WTC11 (cell line): ENCODE data around the gene L3HYPDH. TPM values are rescaled to one million over a fixed set of nuclear protein-coding genes. Genes with fewer than 3 reads are reported as not detected.

Source experiments
- ATAC-seq: fragments of 200-7000 bp; cut with Tn5 transposase; 2 replicates; pipeline ENCODE4 v1.10.0; 2021; ENCODE audit warnings: mild to moderate bottlenecking, moderate library complexity
- CTCF ChIA-PET: fragments of 300-600 bp; sonication (Branson Sonifier 250); formaldehyde crosslinking; loops from one replicate; lab custom pipeline; 2021; ENCODE audit warnings: antibody characterized with exemption; lab: Charles Lee
- POLR2A ChIA-PET: fragments of 350-600 bp; sonication (Branson Sonifier 250); formaldehyde crosslinking; loops from one replicate; lab custom pipeline; 2021; ENCODE audit warnings: antibody characterized with exemption; lab: Charles Lee
- DNase-seq: peaks from one replicate; pipeline ENCODE4 v3.0.0; 2021; ENCODE audit warnings: low spot score
- H3K27ac Mint-ChIP-seq: 2 replicates; pipeline ENCODE4 v1.8.0; 2021; ENCODE audit warnings: mixed read lengths
- H3K27me3 Mint-ChIP-seq: 2 replicates; pipeline ENCODE4 v1.8.0; 2021; ENCODE audit warnings: low read depth, mild to moderate bottlenecking, moderate library complexity, mixed read lengths
- H3K36me3 Mint-ChIP-seq: 2 replicates; pipeline ENCODE4 v1.8.0; 2021; ENCODE audit warnings: mixed read lengths
- H3K4me1 Mint-ChIP-seq: 2 replicates; pipeline ENCODE4 v1.8.0; 2022; ENCODE audit warnings: mixed read lengths
- H3K4me3 Mint-ChIP-seq: 2 replicates; pipeline ENCODE4 v1.8.0; 2021; ENCODE audit warnings: mild to moderate bottlenecking, moderate library complexity, mixed read lengths
- H3K9me3 Mint-ChIP-seq: 2 replicates; pipeline ENCODE4 v1.8.0; 2021; ENCODE audit warnings: mixed read lengths
- ARID4B ChIP-seq: sonication (generic); formaldehyde crosslinking; IDR thresholded peaks from 2 replicates; pipeline ENCODE4 v1.8.0; 2023; ENCODE audit warnings: missing genetic modification reagents, mild to moderate bottlenecking, borderline replicate concordance
- CBFB ChIP-seq: sonication (generic); formaldehyde crosslinking; IDR thresholded peaks from 2 replicates; pipeline ENCODE4 v1.8.1; 2022; ENCODE audit warnings: mild to moderate bottlenecking, low read depth, missing genetic modification reagents
- CDX4 ChIP-seq: fragments of 250-450 bp; sonication (Bioruptor Pico); IDR thresholded peaks from 2 replicates; pipeline ENCODE4 v1.9.0; 2021; ENCODE audit warnings: moderate library complexity, mild to moderate bottlenecking, inconsistent platforms, borderline replicate concordance
- CREB1 ChIP-seq: sonication (generic); formaldehyde crosslinking; IDR thresholded peaks from 2 replicates; pipeline ENCODE4 v1.8.0; 2023; ENCODE audit warnings: mild to moderate bottlenecking, missing genetic modification reagents
- CREM ChIP-seq: sonication (generic); formaldehyde crosslinking; IDR thresholded peaks from 2 replicates; pipeline ENCODE4 v1.8.1; 2022; ENCODE audit warnings: mild to moderate bottlenecking, missing genetic modification reagents, moderate library complexity
- ELF4 ChIP-seq: sonication (generic); formaldehyde crosslinking; IDR thresholded peaks from 2 replicates; pipeline ENCODE4 v1.8.1; 2022; ENCODE audit warnings: low read depth, mild to moderate bottlenecking, moderate library complexity, missing genetic modification reagents
- ETV6 ChIP-seq: sonication (generic); formaldehyde crosslinking; IDR thresholded peaks from 2 replicates; pipeline ENCODE4 v1.8.1; 2022; ENCODE audit warnings: mild to moderate bottlenecking, missing genetic modification reagents
- GTF2I ChIP-seq: fragments of 250-450 bp; sonication (Bioruptor Pico); conservative IDR thresholded peaks from 2 replicates; pipeline ENCODE4 v1.4.0; 2021; ENCODE audit warnings: mild to moderate bottlenecking
- HMGA2 ChIP-seq: fragments of 250-450 bp; sonication (Bioruptor Pico); IDR thresholded peaks from 2 replicates; pipeline ENCODE4 v1.4.0; 2021; ENCODE audit warnings: mild to moderate bottlenecking, moderate library complexity
- JAZF1 ChIP-seq: fragments of 250-450 bp; sonication (Bioruptor Pico); IDR thresholded peaks from 2 replicates; pipeline ENCODE4 v1.9.0; 2021; ENCODE audit warnings: moderate library complexity, mild to moderate bottlenecking, inconsistent platforms
- MLX ChIP-seq: sonication (generic); formaldehyde crosslinking; IDR thresholded peaks from 2 replicates; pipeline ENCODE4 v1.8.1; 2023; ENCODE audit warnings: mild to moderate bottlenecking, missing genetic modification reagents, moderate library complexity
- NR3C1 ChIP-seq: sonication (generic); formaldehyde crosslinking; conservative IDR thresholded peaks from 2 replicates; pipeline ENCODE4 v1.8.1; 2023; ENCODE audit warnings: low read depth, mild to moderate bottlenecking, missing genetic modification reagents
- PREB ChIP-seq: sonication (generic); formaldehyde crosslinking; IDR thresholded peaks from 2 replicates; pipeline ENCODE4 v1.8.1; 2022; ENCODE audit warnings: mild to moderate bottlenecking, missing genetic modification reagents, moderate library complexity, borderline replicate concordance
- PRRX2 ChIP-seq: fragments of 250-450 bp; sonication (Bioruptor Pico); IDR thresholded peaks from 2 replicates; pipeline ENCODE4 v1.8.0; 2021; ENCODE audit warnings: mild to moderate bottlenecking
- RELA ChIP-seq: sonication (generic); formaldehyde crosslinking; IDR thresholded peaks from 2 replicates; pipeline ENCODE4 v1.8.1; 2022; ENCODE audit warnings: missing genetic modification reagents, mild to moderate bottlenecking, borderline replicate concordance
- SMAD3 ChIP-seq: sonication (generic); formaldehyde crosslinking; IDR thresholded peaks from 2 replicates; pipeline ENCODE4 v1.8.0; 2022; ENCODE audit warnings: missing genetic modification reagents, mild to moderate bottlenecking, borderline replicate concordance
- SP1 ChIP-seq: sonication (generic); formaldehyde crosslinking; conservative IDR thresholded peaks from 2 replicates; pipeline ENCODE4 v1.8.1; 2022; ENCODE audit warnings: missing genetic modification reagents
- TCF7 ChIP-seq: sonication (generic); formaldehyde crosslinking; IDR thresholded peaks from 2 replicates; pipeline ENCODE4 v1.8.0; 2022; ENCODE audit warnings: mild to moderate bottlenecking, low read depth, missing genetic modification reagents, moderate library complexity
- TEAD1 ChIP-seq: sonication (generic); formaldehyde crosslinking; IDR thresholded peaks from 2 replicates; pipeline ENCODE4 v1.8.0; 2022; ENCODE audit warnings: mild to moderate bottlenecking, missing genetic modification reagents
- ZSCAN18 ChIP-seq: fragments of 250-450 bp; sonication (Bioruptor Pico); IDR thresholded peaks from 2 replicates; pipeline ENCODE4 v2.1.2; 2022; ENCODE audit warnings: mild to moderate bottlenecking, moderate library complexity
- total RNA-seq: library from RNA; stranded (reverse); gene quantifications from 3 replicates; pipeline ENCODE4 v1.2.3, GENCODE V29; 2021
- TF ChIP-seq, protein P1 (sequence below): sonication (generic); formaldehyde crosslinking; IDR thresholded peaks from 2 replicates; pipeline ENCODE4 v1.8.1; 2023; ENCODE audit warnings: mild to moderate bottlenecking, missing genetic modification reagents
- TF ChIP-seq, protein P2 (sequence below): fragments of 250-450 bp; sonication (Bioruptor Pico); conservative IDR thresholded peaks from 2 replicates; pipeline ENCODE4 v1.9.0; 2021; ENCODE audit warnings: mild to moderate bottlenecking

The L3HYPDH gene
- total RNA-seq, 1 experiment from 2014 or later: 17.5 TPM

DNA sequence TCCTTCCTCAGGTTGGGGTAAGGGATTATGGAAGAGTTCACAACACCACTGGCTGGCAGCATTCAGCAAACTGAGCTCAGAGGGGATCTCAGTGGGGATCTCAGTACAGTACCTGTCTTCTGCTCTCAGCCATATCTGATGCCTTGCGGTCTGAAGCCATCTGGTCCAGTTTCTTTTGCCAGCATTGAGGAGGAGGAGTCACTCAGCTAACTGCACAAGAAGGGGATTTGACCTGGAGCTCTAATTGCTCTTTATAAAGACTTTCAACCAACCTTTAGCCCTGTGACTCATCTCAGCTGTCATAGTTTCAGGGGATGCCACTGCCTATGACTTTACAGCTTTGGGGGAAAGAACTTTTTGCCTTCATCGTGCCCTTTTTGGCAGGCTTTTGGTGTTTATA lies 45.0 kb upstream of the L3HYPDH start:
- ATAC-seq: no peak
- H3K4me3 Mint-ChIP-seq: no peak overlapping the region
- no peaks in the 10 kb centered on the region for H3K4me1 Mint-ChIP-seq
- no peak for TF ChIP-seq ZSCAN18 (CRISPR knock-in tag)
- TF ChIP-seq TEAD1 (CRISPR knock-in tag): no peak
- TF ChIP-seq CREB1 (CRISPR knock-in tag): no peak
- TF ChIP-seq NR3C1 (CRISPR knock-in tag): no peak
- no peak for TF ChIP-seq SP1 (CRISPR knock-in tag)
- no peak for TF ChIP-seq PRRX2 (CRISPR knock-in tag)
- TF ChIP-seq, protein P1, sequence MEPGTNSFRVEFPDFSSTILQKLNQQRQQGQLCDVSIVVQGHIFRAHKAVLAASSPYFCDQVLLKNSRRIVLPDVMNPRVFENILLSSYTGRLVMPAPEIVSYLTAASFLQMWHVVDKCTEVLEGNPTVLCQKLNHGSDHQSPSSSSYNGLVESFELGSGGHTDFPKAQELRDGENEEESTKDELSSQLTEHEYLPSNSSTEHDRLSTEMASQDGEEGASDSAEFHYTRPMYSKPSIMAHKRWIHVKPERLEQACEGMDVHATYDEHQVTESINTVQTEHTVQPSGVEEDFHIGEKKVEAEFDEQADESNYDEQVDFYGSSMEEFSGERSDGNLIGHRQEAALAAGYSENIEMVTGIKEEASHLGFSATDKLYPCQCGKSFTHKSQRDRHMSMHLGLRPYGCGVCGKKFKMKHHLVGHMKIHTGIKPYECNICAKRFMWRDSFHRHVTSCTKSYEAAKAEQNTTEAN: no peak
- TF ChIP-seq CREM (CRISPR knock-in tag): no peak
- no peak for TF ChIP-seq HMGA2 (CRISPR knock-in tag)
- no peak for TF ChIP-seq ARID4B (CRISPR knock-in tag)
- no peak for TF ChIP-seq SMAD3
- TF ChIP-seq JAZF1 (CRISPR knock-in tag): no peak
- TF ChIP-seq, all 79 proteins: peak for 0
- H3K27me3 Mint-ChIP-seq: no peaks in the 10 kb centered on the region
- H3K27ac Mint-ChIP-seq: no peak overlapping the region; the same call in 1 of the 2 replicates
- ChIA-PET CTCF (interaction anchor here (1.0 to 1.7 kb wide), 2 partner anchors 22 to 47 kb away, joined by 7 to 8 read pairs; partner anchors contain the start of gene CCDC175), POLR2A (no interaction called here)
- no peaks in the 10 kb centered on the region for H3K36me3 Mint-ChIP-seq
- peaks cover 6% of the 10 kb centered on the region for H3K9me3 Mint-ChIP-seq
- no peak for DNase-seq

DNA sequence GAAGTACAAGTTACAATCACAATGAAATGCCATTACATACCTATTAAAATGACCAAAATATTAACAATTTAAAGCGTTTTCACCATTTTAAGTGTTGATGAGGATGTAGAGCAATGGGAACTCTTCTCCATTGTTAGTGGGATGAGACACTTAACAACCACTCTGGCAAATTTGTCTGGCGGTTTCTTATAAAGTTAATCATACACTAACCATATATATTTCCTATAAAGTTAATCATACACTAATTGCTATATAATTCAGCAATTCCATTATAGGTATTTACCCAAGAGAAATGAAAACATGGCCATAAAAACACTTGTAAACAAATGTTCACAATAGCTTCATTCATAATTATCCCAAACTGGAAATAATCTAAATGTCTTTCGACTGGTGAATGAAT lies 36.0 kb upstream of the L3HYPDH start:
- peaks cover 10% of the 10 kb centered on the region for H3K9me3 Mint-ChIP-seq
- POLR2A ChIA-PET: no interaction called here
- CTCF ChIA-PET: no interaction called here
- no peak overlapping the region for H3K4me3 Mint-ChIP-seq
- no peaks in the 10 kb centered on the region for H3K4me1 Mint-ChIP-seq
- no peaks in the 10 kb centered on the region for H3K36me3 Mint-ChIP-seq
- DNase-seq: no peak
- no peaks in the 10 kb centered on the region; the same call in 1 of the 2 replicates for H3K27me3 Mint-ChIP-seq
- ATAC-seq: no peak
- no peak overlapping the region for H3K27ac Mint-ChIP-seq
- TF ChIP-seq RELA (CRISPR knock-in tag) (no peak), ELF4 (CRISPR knock-in tag) (no peak), CDX4 (CRISPR knock-in tag) (no peak), CREM (CRISPR knock-in tag) (no peak), PREB (CRISPR knock-in tag) (no peak), CBFB (CRISPR knock-in tag) (no peak), MLX (no peak), GTF2I (CRISPR knock-in tag) (no peak), TCF7 (CRISPR knock-in tag) (no peak), ZSCAN18 (CRISPR knock-in tag) (no peak), ETV6 (CRISPR knock-in tag) (no peak)
- TF ChIP-seq, protein P2, sequence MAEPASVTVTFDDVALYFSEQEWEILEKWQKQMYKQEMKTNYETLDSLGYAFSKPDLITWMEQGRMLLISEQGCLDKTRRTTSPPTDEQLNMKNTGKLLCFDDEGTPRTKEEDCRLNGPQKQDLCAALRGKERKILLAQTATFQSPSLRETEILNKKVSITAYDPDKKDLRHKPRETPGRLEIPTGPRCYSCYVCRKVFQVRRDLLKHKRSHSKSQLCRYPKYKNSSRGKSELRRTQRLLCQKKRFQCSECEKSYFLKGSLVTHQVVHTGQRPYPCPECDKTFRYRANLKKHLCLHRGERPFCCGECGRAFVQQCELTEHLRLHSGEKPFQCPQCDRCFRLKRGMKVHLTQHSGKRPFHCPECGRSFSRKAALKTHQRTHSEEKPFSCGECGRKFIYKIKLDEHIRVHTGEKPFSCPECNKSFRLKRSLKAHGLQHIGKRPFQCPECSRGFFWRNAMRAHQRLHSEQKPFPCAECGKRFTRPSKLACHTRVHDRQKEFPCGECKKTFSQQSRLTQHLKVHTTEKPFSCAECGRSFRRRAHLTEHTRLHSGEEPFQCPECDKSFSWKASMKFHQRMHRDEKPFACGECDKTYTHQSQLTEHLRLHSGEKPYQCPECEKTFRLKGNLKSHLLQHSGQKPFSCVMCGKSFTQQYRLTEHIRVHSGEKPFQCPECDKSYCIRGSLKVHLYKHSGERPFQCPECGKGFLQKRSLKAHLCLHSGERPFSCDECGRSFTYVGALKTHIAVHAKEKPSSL: no peak
